CD14-positive monocyte (primary cell): ENCODE data around the gene KLF9. TPM values are rescaled to one million over a fixed set of nuclear protein-coding genes. Genes with fewer than 3 reads are reported as not detected.

Experiments used
- DNase-seq, 3 donors: peaks; one replicate each; pipeline ENCODE4 v3.0.0-alpha.2; 2011 to 2022
- H2AFZ ChIP-seq: 2 replicates; pipeline ENCODE4 v1.6.0; 2012; ENCODE audit warnings: mild to moderate bottlenecking, low read depth, low read length, inconsistent platforms; ENCODE audit not compliant: insufficient read depth, poor library complexity, severe bottlenecking
- H3K27ac ChIP-seq, 2 donors: 1 replicate in 1 of 2; 2 replicates in 1 of 2; pipeline ENCODE4 v1.5.1; 2012 to 2013; ENCODE audit warnings: low read length in 2 of 2, control low read depth in 1 of 2, inconsistent platforms in 1 of 2, low read depth in 1 of 2, mild to moderate bottlenecking in 1 of 2
- H3K27me3 ChIP-seq, 2 donors: one replicate each; pipeline versions ENCODE4 v1.6.0 to v1.6.1; 2011 to 2013; ENCODE audit warnings: low read length in 2 of 2; ENCODE audit not compliant: control insufficient read depth in 2 of 2, insufficient read depth in 2 of 2
- H3K36me3 ChIP-seq, 2 donors: replicated peaks in 1 of 2; 1 replicate in 1 of 2; 2 replicates in 1 of 2; pipeline versions ENCODE4 v1.5.1 to v1.6.1; 2012 to 2013; ENCODE audit warnings: low read length in 2 of 2, control low read depth in 1 of 2, inconsistent platforms in 1 of 2, mild to moderate bottlenecking in 1 of 2; ENCODE audit not compliant: insufficient read depth in 2 of 2, control insufficient read depth in 1 of 2
- H3K4me1 ChIP-seq, 2 donors: 1 replicate in 1 of 2; 2 replicates in 1 of 2; pipeline versions ENCODE4 v1.5.1 to v1.6.1; 2012 to 2013; ENCODE audit warnings: low read length in 2 of 2, control low read depth in 1 of 2, inconsistent platforms in 1 of 2, mild to moderate bottlenecking in 1 of 2, moderate library complexity in 1 of 2; ENCODE audit not compliant: insufficient read depth in 2 of 2, control insufficient read depth in 1 of 2
- H3K4me2 ChIP-seq: replicated peaks from 2 replicates; pipeline ENCODE3; 2012; ENCODE audit warnings: low read length, moderate library complexity, mild to moderate bottlenecking; ENCODE audit not compliant: poor library complexity, severe bottlenecking; ENCODE audit errors: extremely low read depth
- H3K4me3 ChIP-seq, 3 experiments: fragments of 200-600 bp in 1 of 3; sonication (generic) in 1 of 3; replicated peaks in 1 of 3; 1 replicate in 2 of 3; 2 replicates in 1 of 3; pipeline ENCODE4 v1.5.1; 2011 to 2013; ENCODE audit warnings: low read length in 3 of 3, mild to moderate bottlenecking in 3 of 3, control low read depth in 2 of 3, low read depth in 2 of 3, inconsistent platforms in 1 of 3, moderate library complexity in 1 of 3
- H3K79me2 ChIP-seq: 2 replicates; pipeline ENCODE4 v1.6.0; 2012; ENCODE audit warnings: mild to moderate bottlenecking, control low read depth, inconsistent platforms, low read length, moderate library complexity; ENCODE audit not compliant: insufficient read depth
- H3K9ac ChIP-seq: 2 replicates; pipeline ENCODE4 v1.6.0; 2017; ENCODE audit warnings: low read length, mild to moderate bottlenecking; ENCODE audit not compliant: insufficient read depth, poor library complexity, severe bottlenecking
- H3K9me3 ChIP-seq, 2 donors: replicated peaks in 1 of 2; 1 replicate in 1 of 2; 2 replicates in 1 of 2; pipeline versions ENCODE4 v1.5.1 to v1.6.1; 2012 to 2013; ENCODE audit warnings: low read length in 2 of 2, control low read depth in 1 of 2; ENCODE audit not compliant: control insufficient read depth in 1 of 2, insufficient read depth in 1 of 2
- H4K20me1 ChIP-seq: 2 replicates; pipeline ENCODE4 v1.6.0; 2012; ENCODE audit warnings: mild to moderate bottlenecking, low read length, control low read depth, moderate library complexity; ENCODE audit not compliant: insufficient read depth
- H3K27ac Mint-ChIP-seq, 7 donors: one replicate each; pipeline ENCODE4 v1.8.0; 2020; ENCODE audit warnings: mild to moderate bottlenecking in 7 of 7, mixed read lengths in 7 of 7, moderate library complexity in 6 of 7, inconsistent platforms in 2 of 7
- H3K27me3 Mint-ChIP-seq, 3 donors: one replicate each; pipeline ENCODE4 v1.8.0; 2021 to 2022; ENCODE audit warnings: low read depth in 3 of 3, mild to moderate bottlenecking in 3 of 3, mixed read lengths in 3 of 3, moderate library complexity in 3 of 3, inconsistent platforms in 1 of 3
- H3K36me3 Mint-ChIP-seq, 2 donors: one replicate each; pipeline ENCODE4 v1.8.0; 2020; ENCODE audit warnings: mixed read lengths in 2 of 2, inconsistent platforms in 1 of 2, mild to moderate bottlenecking in 1 of 2
- H3K4me1 Mint-ChIP-seq: one replicate; pipeline ENCODE4 v1.8.0; 2020; ENCODE audit warnings: mild to moderate bottlenecking, mixed read lengths
- H3K4me3 Mint-ChIP-seq, 2 donors: one replicate each; pipeline ENCODE4 v1.8.0; 2020; ENCODE audit warnings: mild to moderate bottlenecking in 2 of 2, mixed read lengths in 2 of 2, moderate library complexity in 1 of 2
- H3K9me3 Mint-ChIP-seq, 7 donors: one replicate each; pipeline ENCODE4 v1.8.0; 2020 to 2022; ENCODE audit warnings: mixed read lengths in 7 of 7, mild to moderate bottlenecking in 6 of 7, moderate library complexity in 6 of 7, inconsistent platforms in 2 of 7
- WGBS: methylation state at CpG from one replicate; pipeline ENCODE4 v1.1.5; 2013; ENCODE audit warnings: missing lambda C conversion rate; ENCODE audit not compliant: insufficient coverage; 5-methylcytosine and 5-hydroxymethylcytosine counted together
- intact Hi-C, 2 donors: fragments of 100-400 bp; cut with micrococcal nuclease; formaldehyde crosslinking; loops; one replicate each; pipeline versions ENCODE4 v1.15.0 to v1.15.1; 2023
- polyA plus RNA-seq, 3 donors: library from polyadenylated mRNA; depleted of rRNA in 1 of 3; unstranded in 2 of 3; stranded (reverse) in 1 of 3; fragments of 300-500 nt in 2 of 3; fragments of >200 nt in 1 of 3; fragmentation: Illumina TruSeq in 2 of 3; gene quantifications; 1 replicate in 2 of 3; 2 replicates in 1 of 3; pipeline ENCODE4 v1.2.3, GENCODE V29; 2012 to 2021
- TF ChIP-seq, protein P1 (sequence below): fragments of 200-600 bp; IDR thresholded peaks from one replicate; pipeline ENCODE4 v1.8.0; 2022; ENCODE audit warnings: antibody characterized with exemption, mild to moderate bottlenecking

The KLF9 gene
- polyA plus RNA-seq, 3 donors = 0.18 to 26.1 (median 0.72) TPM

DNA sequence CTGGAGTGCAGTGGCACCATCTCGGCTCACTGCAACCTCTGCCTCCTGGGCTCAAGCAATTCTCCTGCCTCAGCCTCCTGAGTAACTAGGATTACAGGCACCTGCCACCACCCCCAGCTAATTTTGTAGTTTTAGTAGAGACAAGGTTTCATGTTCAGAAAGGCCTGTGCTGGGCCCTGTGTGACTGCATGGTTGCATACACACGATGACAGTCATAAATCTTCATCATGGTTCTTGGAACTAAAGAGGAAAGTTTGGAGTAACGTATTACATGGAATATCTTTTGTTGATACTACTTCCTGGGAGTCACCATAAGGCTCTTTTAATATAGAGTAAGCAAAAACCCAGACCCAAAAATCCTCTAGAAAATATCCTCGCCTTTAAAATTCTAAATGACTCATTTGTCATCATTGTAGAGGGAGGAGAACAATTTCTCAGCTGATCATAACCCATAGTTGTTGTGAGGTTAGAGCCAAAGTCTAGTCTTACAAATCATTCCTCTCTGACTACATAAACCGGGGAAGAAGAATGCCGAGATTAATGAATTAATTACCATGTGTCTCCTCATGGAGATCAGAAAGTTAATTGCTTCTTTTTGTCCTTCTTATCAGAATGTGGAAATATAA is 47.0 kb downstream of the KLF9 start:
- intact Hi-C loops = no loop called here
- peaks cover 2 to 9% (median 5%) of the 10 kb centered on the region in 7 donors for H3K9me3 Mint-ChIP-seq
- H3K27ac Mint-ChIP-seq = no peak overlapping the region
- no peaks in the 10 kb centered on the region for H3K36me3 ChIP-seq
- no peak overlapping the region for H2AFZ ChIP-seq
- H3K36me3 Mint-ChIP-seq = peaks cover 4 to 13% of the 10 kb centered on the region in 2 donors
- 43% methylated on average over 1 of the region's 6 CpGs for WGBS
- no peak overlapping the region for H3K4me2 ChIP-seq
- H4K20me1 ChIP-seq = no peaks in the 10 kb centered on the region
- TF ChIP-seq, protein P1, sequence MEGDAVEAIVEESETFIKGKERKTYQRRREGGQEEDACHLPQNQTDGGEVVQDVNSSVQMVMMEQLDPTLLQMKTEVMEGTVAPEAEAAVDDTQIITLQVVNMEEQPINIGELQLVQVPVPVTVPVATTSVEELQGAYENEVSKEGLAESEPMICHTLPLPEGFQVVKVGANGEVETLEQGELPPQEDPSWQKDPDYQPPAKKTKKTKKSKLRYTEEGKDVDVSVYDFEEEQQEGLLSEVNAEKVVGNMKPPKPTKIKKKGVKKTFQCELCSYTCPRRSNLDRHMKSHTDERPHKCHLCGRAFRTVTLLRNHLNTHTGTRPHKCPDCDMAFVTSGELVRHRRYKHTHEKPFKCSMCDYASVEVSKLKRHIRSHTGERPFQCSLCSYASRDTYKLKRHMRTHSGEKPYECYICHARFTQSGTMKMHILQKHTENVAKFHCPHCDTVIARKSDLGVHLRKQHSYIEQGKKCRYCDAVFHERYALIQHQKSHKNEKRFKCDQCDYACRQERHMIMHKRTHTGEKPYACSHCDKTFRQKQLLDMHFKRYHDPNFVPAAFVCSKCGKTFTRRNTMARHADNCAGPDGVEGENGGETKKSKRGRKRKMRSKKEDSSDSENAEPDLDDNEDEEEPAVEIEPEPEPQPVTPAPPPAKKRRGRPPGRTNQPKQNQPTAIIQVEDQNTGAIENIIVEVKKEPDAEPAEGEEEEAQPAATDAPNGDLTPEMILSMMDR = no peak
- DNase-seq = no peak
- no peaks in the 10 kb centered on the region for H3K4me1 ChIP-seq
- no peaks in the 10 kb centered on the region for H3K27me3 ChIP-seq
- H3K9me3 ChIP-seq = peaks cover 5 to 6% of the 10 kb centered on the region in 2 donors
- H3K27me3 Mint-ChIP-seq = peaks cover 0 to 3% (median 1%) of the 10 kb centered on the region in 3 donors
- no peak overlapping the region for H3K27ac ChIP-seq
- no peak overlapping the region for H3K9ac ChIP-seq
- no peak overlapping the region for H3K4me3 ChIP-seq
- H3K4me1 Mint-ChIP-seq = no peaks in the 10 kb centered on the region
- no peaks in the 10 kb centered on the region for H3K79me2 ChIP-seq
- H3K4me3 Mint-ChIP-seq = no peak overlapping the region

DNA sequence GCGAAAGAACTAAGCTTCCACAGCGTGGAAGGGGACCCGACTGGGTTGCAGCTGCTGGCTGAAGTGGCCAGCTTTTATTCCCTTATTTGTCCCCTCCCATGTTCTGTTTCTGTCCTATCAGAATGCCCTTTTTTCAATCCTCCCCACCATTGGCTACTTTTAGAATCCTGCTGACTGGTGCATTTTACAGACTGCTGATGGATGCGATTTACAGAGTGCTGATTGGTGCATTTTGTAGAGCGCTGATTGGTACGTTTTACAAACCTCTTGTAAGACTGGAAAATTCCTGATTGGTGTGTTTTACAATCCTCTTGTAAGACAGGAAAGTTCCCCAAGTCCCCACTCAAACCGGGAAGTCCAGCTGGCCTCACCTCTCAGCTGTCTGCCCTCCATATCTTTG is 50.7 kb downstream of the KLF9 start:
- TF ChIP-seq, protein P1 = no peak
- 100% methylated on average over 4 of the region's 7 CpGs for WGBS
- H3K36me3 Mint-ChIP-seq = peaks cover 4 to 13% of the 10 kb centered on the region in 2 donors
- intact Hi-C loops = no loop called here
- H3K9me3 ChIP-seq = peaks cover 5 to 6% of the 10 kb centered on the region in 2 donors
- no peaks in the 10 kb centered on the region for H3K36me3 ChIP-seq
- no peaks in the 10 kb centered on the region for H4K20me1 ChIP-seq
- no peak overlapping the region for H3K4me2 ChIP-seq
- peaks cover 0 to 1% (median 0%) of the 10 kb centered on the region in 3 donors for H3K27me3 Mint-ChIP-seq
- no peak overlapping the region for H3K27ac Mint-ChIP-seq
- H3K27me3 ChIP-seq = no peaks in the 10 kb centered on the region
- H2AFZ ChIP-seq = no peak overlapping the region
- no peak overlapping the region for H3K9ac ChIP-seq
- H3K27ac ChIP-seq = no peak overlapping the region
- DNase-seq = no peak
- peaks cover 2 to 9% (median 5%) of the 10 kb centered on the region in 7 donors for H3K9me3 Mint-ChIP-seq
- no peaks in the 10 kb centered on the region for H3K79me2 ChIP-seq
- H3K4me3 ChIP-seq = no peak overlapping the region
- no peaks in the 10 kb centered on the region for H3K4me1 Mint-ChIP-seq
- no peak overlapping the region for H3K4me3 Mint-ChIP-seq
- no peaks in the 10 kb centered on the region for H3K4me1 ChIP-seq
